ENCODE results near the gene RPP30. TPM values are rescaled to one million over a fixed set of nuclear protein-coding genes. Genes with fewer than 3 reads are reported as not detected.
A peak's percentile ranks its signal among the peaks of the same experiment; 100 is the strongest.

RPP30 gene
- total and polyA plus RNA-seq, 4 experiments from 2014 or later = 32.3 to 54.5 (median 35.2) TPM

- POLR2A ChIA-PET (ENCODE audit: partially characterized antibody) = no interaction called here
Measured at GRCh38 chr10:90905925-90906324, 34.2 kb downstream of the RPP30 start.

DNA sequence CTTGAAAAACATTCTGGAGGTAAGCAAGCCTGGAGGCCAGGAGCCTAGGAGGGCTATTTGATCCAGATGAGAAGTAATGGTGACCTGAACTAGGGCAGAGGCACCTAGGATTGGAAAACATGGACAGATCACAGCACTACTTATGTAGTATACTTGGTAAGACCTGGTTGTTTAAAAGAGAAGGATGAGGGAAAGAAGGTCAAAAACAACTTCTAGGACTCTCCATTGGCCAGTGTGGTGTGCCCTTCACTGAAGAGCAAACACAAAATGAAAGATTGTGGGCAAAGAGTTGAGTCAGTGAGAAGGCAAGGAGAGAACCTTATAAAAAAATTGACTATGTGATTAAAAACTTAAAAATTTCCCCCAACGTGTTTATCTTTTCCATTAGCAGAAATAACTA lies 34.8 kb downstream of the RPP30 start:
- no peaks in the 10 kb centered on the region for H3K27me3 ChIP-seq (ENCODE audit: insufficient read depth, low read length)
- H3K36me3 ChIP-seq (ENCODE audit: insufficient read depth, low read length) = peaks cover 5% of the 10 kb centered on the region
- no peak overlapping the region for H3K4me3 Mint-ChIP-seq
- intact Hi-C loops (cut with micrococcal nuclease) = no loop called here
- ChIA-PET CTCF (ENCODE audit: partially characterized antibody) (no interaction called here), POLR2A (ENCODE audit: partially characterized antibody) (no interaction called here)
- peaks cover 0 to 1% (median under 1%) of the 10 kb centered on the region in 4 donors for H3K4me1 Mint-ChIP-seq
- no peaks in the 10 kb centered on the region for H3K27me3 Mint-ChIP-seq
- H3K27ac ChIP-seq (ENCODE audit: low read depth, low read length) = no peak overlapping the region
- no peak overlapping the region for H3K27ac Mint-ChIP-seq
- peaks cover 0 to 8% (median 0%) of the 10 kb centered on the region in 8 donors for H3K9me3 Mint-ChIP-seq
- peaks cover 38 to 47% of the 10 kb centered on the region in 2 donors for H3K36me3 Mint-ChIP-seq
- no peaks in the 10 kb centered on the region for H3K4me1 ChIP-seq (ENCODE audit: insufficient read depth, low read length)
- no peak for DNase-seq
- H3K9me3 ChIP-seq (ENCODE audit: control insufficient read depth in 1 of 2, low read length in 2 of 2) = no peaks in the 10 kb centered on the region
- H3K4me3 ChIP-seq (ENCODE audit: low read length in 2 of 2) = no peak overlapping the region

More at GRCh38 chr10:90905925-90906324, 34.2 kb downstream of the RPP30 start:
- H3K27ac ChIP-seq (ENCODE audit: low read depth, low read length) = no peak overlapping the region
- peaks cover 5% of the 10 kb centered on the region for H3K36me3 ChIP-seq (ENCODE audit: insufficient read depth, low read length)
- Mint-ChIP-seq H3K27me3 (no peaks in the 10 kb centered on the region), H3K27ac (peak overlapping the region in 1 of 7 donors; percentile 26), H3K4me1 (no peaks in the 10 kb centered on the region), H3K36me3 (peaks cover 44 to 50% of the 10 kb centered on the region in 2 donors), H3K4me3 (no peak overlapping the region), H3K9me3 (peaks cover 0 to 8% (median 0%) of the 10 kb centered on the region in 8 donors)
- DNase-seq = no peak
- H3K9me3 ChIP-seq (ENCODE audit: control insufficient read depth in 1 of 2, low read length in 2 of 2) = no peaks in the 10 kb centered on the region
- H3K4me3 ChIP-seq (ENCODE audit: low read length in 2 of 2) = no peak overlapping the region
- intact Hi-C loops (cut with micrococcal nuclease) = no loop called here
- no peaks in the 10 kb centered on the region for H3K4me1 ChIP-seq (ENCODE audit: insufficient read depth, low read length)
- H3K27me3 ChIP-seq (ENCODE audit: insufficient read depth, low read length) = no peaks in the 10 kb centered on the region
- CTCF ChIA-PET (ENCODE audit: partially characterized antibody) = no interaction called here

DNA sequence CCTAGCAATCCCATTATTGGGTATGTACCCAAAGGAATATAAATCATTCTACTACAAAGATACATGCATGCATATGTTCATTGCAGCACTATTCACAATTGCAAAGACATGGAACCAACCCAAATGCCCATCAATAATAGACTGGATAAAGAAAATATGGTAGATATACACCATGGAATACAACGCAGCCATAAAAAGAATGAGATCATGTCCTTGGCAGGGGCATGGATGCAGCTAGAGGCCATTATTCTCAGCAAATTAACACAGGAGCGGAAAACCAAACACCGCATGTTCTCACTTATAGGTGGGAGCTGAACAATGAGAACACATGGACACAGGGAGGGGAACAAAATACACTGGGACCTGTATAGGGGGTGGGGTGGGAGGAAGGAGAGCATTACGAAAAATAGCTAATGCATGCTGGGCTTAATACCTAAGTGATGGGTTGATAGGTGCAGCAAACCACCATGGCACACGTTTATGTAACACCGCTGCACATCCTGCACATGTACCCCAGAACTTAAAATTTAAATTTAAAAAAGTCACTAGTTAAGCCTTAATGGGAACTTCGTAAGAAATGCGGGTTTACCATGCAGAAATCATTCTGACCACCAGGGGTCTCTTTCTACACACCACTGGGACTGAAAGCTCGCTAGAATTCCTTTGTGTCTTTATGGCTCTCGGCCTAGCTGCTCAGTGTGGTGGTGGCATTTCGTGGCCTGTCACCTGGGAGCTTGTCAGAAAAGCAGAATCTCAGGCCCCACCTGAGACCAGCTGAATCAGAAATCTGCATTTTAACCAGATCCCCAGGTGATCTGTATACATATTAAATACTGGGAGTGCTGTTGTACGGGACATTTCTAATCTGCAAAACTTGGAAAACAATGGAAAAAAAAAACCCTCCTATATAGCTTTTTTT lies 39.6 kb downstream of the RPP30 start:
- Mint-ChIP-seq H3K4me1 (peaks cover 0 to 4% (median 2%) of the 10 kb centered on the region in 4 donors), H3K4me3 (no peak overlapping the region), H3K36me3 (peaks cover 11 to 17% of the 10 kb centered on the region in 2 donors), H3K27ac (peak overlapping the region in 1 of 7 donors; percentile 60), H3K27me3 (peaks cover 1 to 2% of the 10 kb centered on the region in 2 donors), H3K9me3 (peaks cover 0 to 8% (median 0%) of the 10 kb centered on the region in 8 donors)
- CTCF ChIA-PET (ENCODE audit: partially characterized antibody) = interaction anchor here (0.8 to 5.5 kb wide), 21 partner anchors 8 to 1001 kb away, joined by 3 to 46 read pairs (median 4); partner anchors contain the start of gene ANKRD1
- Histone ChIP-seq H3K9me3 (ENCODE audit: control insufficient read depth in 1 of 2, low read length in 2 of 2) (no peaks in the 10 kb centered on the region), H3K27ac (ENCODE audit: low read depth, low read length) (no peak overlapping the region), H3K4me1 (ENCODE audit: insufficient read depth, low read length) (no peaks in the 10 kb centered on the region), H3K27me3 (ENCODE audit: insufficient read depth, low read length) (no peaks in the 10 kb centered on the region), H3K36me3 (ENCODE audit: insufficient read depth, low read length) (no peaks in the 10 kb centered on the region), H3K4me3 (ENCODE audit: low read length in 2 of 2) (no peak overlapping the region)
- DNase-seq = peak; percentile 41 to 53 (median 52)
- POLR2A ChIA-PET (ENCODE audit: partially characterized antibody) = interaction anchor here (1.3 kb wide), 1 partner anchor 339 kb away, joined by 6 read pairs; no protein-coding TSS in a partner anchor
- intact Hi-C loops (cut with micrococcal nuclease) = loop anchor here (1.0 kb wide), 1 partner anchor 340 kb away; no protein-coding TSS in a partner anchor

- intact Hi-C loops (cut with micrococcal nuclease) = no loop called here
- H3K36me3 ChIP-seq (ENCODE audit: insufficient read depth, low read length) = no peaks in the 10 kb centered on the region
- DNase-seq = no peak
- H3K27ac ChIP-seq (ENCODE audit: low read depth, low read length) = no peak overlapping the region
- H3K4me1 ChIP-seq (ENCODE audit: insufficient read depth, low read length) = no peaks in the 10 kb centered on the region
- Mint-ChIP-seq H3K36me3 (peaks cover 5 to 9% of the 10 kb centered on the region in 2 donors), H3K4me3 (no peak overlapping the region), H3K9me3 (peaks cover 0 to 8% (median 0%) of the 10 kb centered on the region in 8 donors), H3K27me3 (peaks cover 1 to 4% of the 10 kb centered on the region in 2 donors), H3K27ac (peak overlapping the region in 1 of 7 donors; percentile 61), H3K4me1 (peaks cover 0 to 4% (median 2%) of the 10 kb centered on the region in 4 donors)
- H3K27me3 ChIP-seq (ENCODE audit: insufficient read depth, low read length) = no peaks in the 10 kb centered on the region
- ChIA-PET POLR2A (ENCODE audit: partially characterized antibody) (interaction anchor here (1.3 kb wide), 1 partner anchor 339 kb away, joined by 6 read pairs; no protein-coding TSS in a partner anchor), CTCF (ENCODE audit: partially characterized antibody) (interaction anchor here (0.7 to 5.5 kb wide), 22 partner anchors 7 to 1358 kb away, joined by 3 to 46 read pairs (median 4); partner anchors contain the start of gene ANKRD1)
- H3K9me3 ChIP-seq (ENCODE audit: control insufficient read depth in 1 of 2, low read length in 2 of 2) = no peaks in the 10 kb centered on the region
- H3K4me3 ChIP-seq (ENCODE audit: low read length in 2 of 2) = no peak overlapping the region
Measured at GRCh38 chr10:90912174-90912573, 40.4 kb downstream of the RPP30 start.

GRCh38 chr10:90912854-90913479 lies 41.2 kb downstream of the RPP30 start:
- Histone ChIP-seq H3K27ac (ENCODE audit: low read depth, low read length) (no peak overlapping the region), H3K27me3 (ENCODE audit: insufficient read depth, low read length) (no peaks in the 10 kb centered on the region), H3K4me1 (ENCODE audit: insufficient read depth, low read length) (no peaks in the 10 kb centered on the region), H3K4me3 (ENCODE audit: low read length in 2 of 2) (no peak overlapping the region), H3K9me3 (ENCODE audit: control insufficient read depth in 1 of 2, low read length in 2 of 2) (no peaks in the 10 kb centered on the region), H3K36me3 (ENCODE audit: insufficient read depth, low read length) (no peaks in the 10 kb centered on the region)
- no peak for DNase-seq
- POLR2A ChIA-PET (ENCODE audit: partially characterized antibody) = no interaction called here
- intact Hi-C loops (cut with micrococcal nuclease) = no loop called here
- Mint-ChIP-seq H3K9me3 (peaks cover 0 to 8% (median 0%) of the 10 kb centered on the region in 8 donors), H3K4me1 (peaks cover 0 to 4% (median 2%) of the 10 kb centered on the region in 4 donors), H3K27ac (no peak overlapping the region), H3K36me3 (peaks cover 0 to 9% of the 10 kb centered on the region in 2 donors), H3K4me3 (no peak overlapping the region), H3K27me3 (peaks cover 3 to 4% of the 10 kb centered on the region in 2 donors)
- CTCF ChIA-PET (ENCODE audit: partially characterized antibody) = interaction anchor here (0.7 to 5.5 kb wide), 8 partner anchors 9 to 1359 kb away, joined by 3 to 46 read pairs (median 4); partner anchors contain the start of gene ANKRD1

DNA sequence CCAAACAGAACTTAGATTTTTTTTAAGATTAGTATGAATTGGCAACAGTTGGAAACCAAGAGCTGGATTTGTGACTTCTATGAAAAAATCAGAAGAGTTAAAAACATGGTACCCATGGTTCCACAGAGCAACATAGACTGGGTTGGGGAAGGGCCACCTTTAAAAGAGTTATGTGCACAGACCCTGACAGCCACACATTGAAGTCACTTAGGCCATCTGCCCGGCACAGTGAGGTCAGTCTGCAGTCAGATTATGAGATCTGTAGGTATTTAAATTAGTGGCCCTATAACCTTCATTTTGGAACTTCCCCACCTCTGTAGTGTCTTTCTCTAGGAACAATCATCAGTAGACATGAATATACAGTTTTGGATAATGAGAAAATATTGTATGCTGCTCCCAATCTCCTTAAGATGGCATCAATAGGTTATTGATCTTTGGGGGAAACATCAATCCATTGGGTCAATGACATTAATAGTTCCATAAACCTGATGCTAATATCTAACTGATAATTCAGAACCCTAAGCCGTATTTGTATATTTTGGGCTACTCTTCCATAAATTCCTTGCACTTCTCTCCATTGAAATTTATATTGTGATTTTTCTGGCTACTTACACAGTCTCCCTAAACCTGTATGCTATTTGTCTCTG lies 42.1 kb downstream of the RPP30 start:
- H3K9me3 ChIP-seq (ENCODE audit: control insufficient read depth in 1 of 2, low read length in 2 of 2) = no peaks in the 10 kb centered on the region
- Mint-ChIP-seq H3K36me3 (peaks cover 0 to under 1% of the 10 kb centered on the region in 2 donors), H3K27ac (no peak overlapping the region), H3K9me3 (peaks cover 0 to 8% (median 0%) of the 10 kb centered on the region in 8 donors), H3K4me3 (no peak overlapping the region), H3K4me1 (peaks cover 0 to 4% (median 2%) of the 10 kb centered on the region in 4 donors), H3K27me3 (peaks cover 3 to 6% of the 10 kb centered on the region in 2 donors)
- no peak overlapping the region for H3K27ac ChIP-seq (ENCODE audit: low read depth, low read length)
- ChIA-PET CTCF (ENCODE audit: partially characterized antibody) (interaction anchor here (3.9 to 5.5 kb wide), 2 partner anchors 8 to 336 kb away, joined by 28 to 46 read pairs; partner anchors contain the start of gene ANKRD1), POLR2A (ENCODE audit: partially characterized antibody) (no interaction called here)
- H3K4me3 ChIP-seq (ENCODE audit: low read length in 2 of 2) = no peak overlapping the region
- no peak for DNase-seq
- no peaks in the 10 kb centered on the region for H3K36me3 ChIP-seq (ENCODE audit: insufficient read depth, low read length)
- no peaks in the 10 kb centered on the region for H3K4me1 ChIP-seq (ENCODE audit: insufficient read depth, low read length)
- H3K27me3 ChIP-seq (ENCODE audit: insufficient read depth, low read length) = no peaks in the 10 kb centered on the region
- intact Hi-C loops (cut with micrococcal nuclease) = no loop called here

Measured in CD4-positive, alpha-beta memory T cell (primary cell).